ENCODE results near the gene GOLIM4.
"Not testable (repeated sequence)": the region's sequence is repeated elsewhere in the genome, so short reads cannot be mapped to it uniquely, and the experiment has no call there.

Gene GOLIM4

GRCh38 chr3:168040607-168041208, 55.0 kb downstream of the GOLIM4 start:
- DNase-seq: peak; percentile 15

GRCh38 chr3:168037020-168037419, 58.7 kb downstream of the GOLIM4 start:
- DNase-seq: no peak

- DNase-seq: no peak
Measured at GRCh38 chr3:168036619-168037018, 59.1 kb downstream of the GOLIM4 start.

- DNase-seq: no peak
Measured at GRCh38 chr3:168034152-168034928, 61.4 kb downstream of the GOLIM4 start.

- DNase-seq: peak; percentile 31
Measured at GRCh38 chr3:168030577-168030976, 65.1 kb downstream of the GOLIM4 start.

GRCh38 chr3:168029705-168030104, 66.0 kb downstream of the GOLIM4 start:
- DNase-seq: no peak

GRCh38 chr3:168028086-168028485, 67.6 kb downstream of the GOLIM4 start:
- DNase-seq: no peak

GRCh38 chr3:168026764-168027163, 69.0 kb downstream of the GOLIM4 start:
- no peak for DNase-seq

- DNase-seq: no peak
Measured at GRCh38 chr3:168025076-168025475, 70.6 kb downstream of the GOLIM4 start.

GRCh38 chr3:168024537-168024941, 71.2 kb downstream of the GOLIM4 start:
- no peak for DNase-seq

- no peak for DNase-seq
Measured at GRCh38 chr3:168021737-168022450, 73.8 kb downstream of the GOLIM4 start.

- DNase-seq: not testable (repeated sequence)
Measured at GRCh38 chr3:168011280-168011679, 84.4 kb downstream of the GOLIM4 start.

GRCh38 chr3:168006584-168006983, 89.1 kb downstream of the GOLIM4 start:
- no peak for DNase-seq

- no peak for DNase-seq
Measured at GRCh38 chr3:168003911-168004310, 91.8 kb downstream of the GOLIM4 start.

- no peak for DNase-seq
Measured at GRCh38 chr3:168002786-168003368, 92.8 kb downstream of the GOLIM4 start.

- DNase-seq: no peak
Measured at GRCh38 chr3:168001244-168001643, 94.5 kb downstream of the GOLIM4 start.

- DNase-seq: no peak
Measured at GRCh38 chr3:167998253-167998652, 97.5 kb downstream of the GOLIM4 start.

- no peak for DNase-seq
Measured at GRCh38 chr3:167996514-167996913, 99.2 kb downstream of the GOLIM4 start.

- DNase-seq: no peak
Measured at GRCh38 chr3:167992381-167992780, 103.3 kb downstream of the GOLIM4 start.

- no peak for DNase-seq
Measured at GRCh38 chr3:167991213-167991612, 104.5 kb downstream of the GOLIM4 start.

- DNase-seq: no peak
Measured at GRCh38 chr3:167989999-167990398, 105.7 kb downstream of the GOLIM4 start.

GRCh38 chr3:167989066-167989465, 106.7 kb downstream of the GOLIM4 start:
- DNase-seq: no peak

GRCh38 chr3:167983583-167983982, 112.1 kb downstream of the GOLIM4 start:
- no peak for DNase-seq

- no peak for DNase-seq
Measured at GRCh38 chr3:167978486-167978885, 117.2 kb downstream of the GOLIM4 start.

Measured in NCI-H2227 treated with DMSO at 0.1 percent for 48 hours (cell line).